HUES6 (cell line): Measurements from ENCODE around the gene STAC2.
A peak's percentile ranks its signal among the peaks of the same experiment; 100 is the strongest.

ENCODE experiments used
- H3K27ac ChIP-seq: 2 replicates; pipeline ENCODE4 v1.7.0; 2013; ENCODE audit warnings: low read depth, mild to moderate bottlenecking, low read length, inconsistent platforms
- H3K27me3 ChIP-seq: 2 replicates; pipeline ENCODE4 v1.6.1; 2013; ENCODE audit warnings: low read length; ENCODE audit not compliant: control insufficient read depth, insufficient read depth
- H3K36me3 ChIP-seq: 2 replicates; pipeline ENCODE4 v1.6.1; 2013; ENCODE audit warnings: low read length; ENCODE audit not compliant: control insufficient read depth, insufficient read depth
- H3K4me1 ChIP-seq: 2 replicates; pipeline ENCODE4 v1.6.1; 2013; ENCODE audit warnings: low read length; ENCODE audit not compliant: control insufficient read depth, insufficient read depth
- H3K4me3 ChIP-seq: 2 replicates; pipeline ENCODE4 v1.5.1; 2013; ENCODE audit warnings: low read depth, low read length
- H3K9ac ChIP-seq: one replicate; pipeline ENCODE4 v1.6.1; 2013; ENCODE audit warnings: mild to moderate bottlenecking, low read length
- H3K9me3 ChIP-seq: 2 replicates; pipeline ENCODE4 v1.6.1; 2013; ENCODE audit warnings: low read depth, low read length; ENCODE audit not compliant: control insufficient read depth, insufficient read depth

Gene STAC2

DNA sequence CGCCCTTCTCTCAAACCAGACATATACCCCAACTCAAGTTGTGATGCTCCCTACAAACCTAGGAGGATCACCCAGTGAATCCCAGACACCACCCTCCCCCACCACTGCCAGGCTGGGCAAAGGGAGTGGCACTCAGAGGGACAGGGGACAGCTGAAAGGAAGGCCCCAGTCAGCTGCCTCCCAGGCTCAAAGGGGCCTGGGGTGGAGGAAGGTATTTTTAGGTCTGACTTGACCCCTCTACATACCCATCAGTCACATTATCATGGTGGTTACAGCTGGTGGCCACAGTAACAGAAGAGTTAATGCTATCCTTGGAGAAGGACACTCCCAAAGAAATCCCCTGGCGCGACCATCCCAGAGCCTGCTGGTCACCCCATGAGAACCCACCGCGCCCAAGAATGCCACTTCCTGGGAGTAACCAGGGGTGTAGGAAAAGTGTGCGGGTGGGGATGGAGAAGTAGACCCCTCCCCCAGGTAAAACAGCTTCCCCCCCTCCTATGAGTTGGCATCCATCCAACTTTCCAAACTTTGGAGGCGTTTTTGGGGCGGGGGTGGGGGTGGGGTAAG is 29.4 kb downstream of the STAC2 start:
- Histone ChIP-seq H3K9ac (no peak overlapping the region), H3K27me3 (no peaks in the 10 kb centered on the region), H3K9me3 (no peaks in the 10 kb centered on the region), H3K4me3 (peak overlapping the region; percentile 66), H3K36me3 (peaks cover 31% of the 10 kb centered on the region), H3K27ac (no peak overlapping the region), H3K4me1 (peaks cover 34% of the 10 kb centered on the region)

DNA sequence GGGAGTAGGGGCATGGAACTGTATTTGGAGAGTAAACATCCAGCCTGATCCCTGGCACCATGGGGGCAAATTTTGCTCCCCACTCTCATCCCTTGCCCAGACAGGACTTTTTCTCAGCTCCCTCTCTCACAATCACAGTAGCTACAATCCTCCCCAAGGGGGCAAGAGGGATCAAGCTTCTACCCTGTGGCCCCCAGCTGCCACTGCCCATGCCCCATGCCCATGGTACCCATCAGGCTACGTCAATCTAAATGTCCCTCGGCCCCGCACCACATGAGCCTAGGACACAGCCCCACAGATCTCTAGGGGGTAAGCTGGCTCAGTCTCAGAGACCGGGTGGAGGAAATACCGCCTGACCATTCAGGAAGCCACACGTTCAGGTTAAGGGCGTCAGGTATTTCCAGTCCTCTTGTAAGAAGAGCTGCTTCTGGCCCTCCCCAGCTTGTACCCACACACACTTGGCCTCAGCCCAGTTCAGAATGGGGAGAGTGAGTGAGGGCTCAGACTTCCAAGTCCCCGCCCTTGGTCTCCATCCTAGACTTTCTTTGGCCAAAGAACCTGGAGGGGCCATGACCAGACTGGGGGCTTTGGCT is 30.1 kb downstream of the STAC2 start:
- peaks cover 29% of the 10 kb centered on the region for H3K4me1 ChIP-seq
- peak overlapping the region; percentile 66 for H3K4me3 ChIP-seq
- H3K9ac ChIP-seq, result no peak overlapping the region
- peaks cover 29% of the 10 kb centered on the region for H3K36me3 ChIP-seq
- H3K27me3 ChIP-seq, result no peaks in the 10 kb centered on the region
- H3K9me3 ChIP-seq, result no peaks in the 10 kb centered on the region
- H3K27ac ChIP-seq, result no peak overlapping the region

DNA sequence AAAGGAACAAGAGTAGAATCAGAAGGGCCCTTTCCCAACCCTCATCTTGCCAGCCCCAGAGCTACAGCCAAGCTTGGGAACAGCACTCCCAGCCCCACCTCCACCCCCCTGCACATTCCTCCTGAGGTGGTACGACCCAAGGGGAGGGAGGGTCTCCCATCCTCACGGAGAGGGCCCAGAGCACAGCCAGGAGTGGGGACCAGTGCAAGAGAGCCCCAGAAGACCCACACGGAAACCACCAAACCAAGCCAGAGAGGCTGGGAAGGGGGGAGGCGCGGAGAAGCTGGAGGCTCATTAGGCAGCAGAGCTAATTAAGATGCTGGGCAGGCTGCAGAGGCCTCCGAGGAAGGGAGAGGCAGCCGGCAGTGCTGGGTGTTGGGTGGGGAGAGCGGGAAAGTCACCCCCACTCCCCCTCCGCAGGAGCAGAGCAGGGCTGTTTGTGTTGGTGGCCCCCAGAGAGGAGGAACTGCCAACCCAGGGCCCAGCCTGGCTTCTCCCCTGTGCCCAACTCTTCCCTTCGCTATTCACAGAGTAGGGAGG is 30.7 kb downstream of the STAC2 start:
- H3K27ac ChIP-seq, result no peak overlapping the region
- H3K36me3 ChIP-seq, result peaks cover 29% of the 10 kb centered on the region
- peak overlapping the region; percentile 49 for H3K9ac ChIP-seq
- no peaks in the 10 kb centered on the region for H3K27me3 ChIP-seq
- H3K9me3 ChIP-seq, result no peaks in the 10 kb centered on the region
- peaks cover 29% of the 10 kb centered on the region for H3K4me1 ChIP-seq
- peak overlapping the region; percentile 66 for H3K4me3 ChIP-seq

DNA sequence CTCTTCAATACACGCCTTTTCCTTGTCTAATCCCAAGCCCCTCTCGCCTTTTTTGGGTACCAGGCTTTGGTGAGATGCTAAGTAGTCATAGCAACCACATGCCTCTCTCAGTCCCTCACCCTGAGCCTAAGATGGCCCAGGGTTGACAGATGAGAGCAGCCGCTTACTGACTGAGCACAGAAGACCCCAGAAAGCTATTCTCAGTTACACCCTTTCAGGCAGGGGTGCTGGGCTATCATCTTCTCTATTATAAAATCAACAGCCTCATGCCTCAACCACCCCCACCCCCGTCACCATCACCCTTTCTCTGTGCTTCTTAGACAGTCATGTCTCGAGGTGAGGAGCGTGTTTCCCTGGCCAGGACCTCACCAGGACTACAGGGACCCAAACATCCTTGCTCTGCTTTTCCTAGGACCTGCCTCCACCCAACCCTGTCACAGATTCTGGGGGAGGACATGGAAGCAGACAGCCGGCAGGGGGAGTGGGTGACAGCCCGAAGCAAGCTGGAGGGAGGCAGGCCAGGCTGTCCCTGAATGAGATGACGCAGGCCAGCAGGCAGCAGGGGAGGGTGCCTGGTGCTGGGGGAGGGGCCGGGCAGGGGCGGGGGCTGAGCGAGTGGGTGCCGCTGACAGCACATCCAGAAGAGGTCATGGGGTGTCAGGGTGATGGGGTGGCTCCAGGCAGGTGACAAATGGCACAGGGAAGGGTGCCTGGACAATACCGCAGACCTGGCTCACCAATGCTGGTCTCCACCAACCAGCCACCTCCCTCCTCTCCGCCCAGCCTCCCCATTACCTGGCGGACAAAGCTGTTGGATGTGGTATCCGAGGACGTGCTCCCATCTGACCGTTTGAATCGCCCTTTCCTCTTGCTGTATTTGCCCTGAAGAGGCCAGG is 31.4 kb downstream of the STAC2 start:
- H3K9ac ChIP-seq, result peak overlapping the region; percentile 49
- H3K36me3 ChIP-seq, result peaks cover 29% of the 10 kb centered on the region
- H3K4me3 ChIP-seq, result peak overlapping the region; percentile 66
- H3K27ac ChIP-seq, result no peak overlapping the region
- H3K9me3 ChIP-seq, result no peaks in the 10 kb centered on the region
- H3K4me1 ChIP-seq, result peaks cover 29% of the 10 kb centered on the region
- no peaks in the 10 kb centered on the region for H3K27me3 ChIP-seq

DNA sequence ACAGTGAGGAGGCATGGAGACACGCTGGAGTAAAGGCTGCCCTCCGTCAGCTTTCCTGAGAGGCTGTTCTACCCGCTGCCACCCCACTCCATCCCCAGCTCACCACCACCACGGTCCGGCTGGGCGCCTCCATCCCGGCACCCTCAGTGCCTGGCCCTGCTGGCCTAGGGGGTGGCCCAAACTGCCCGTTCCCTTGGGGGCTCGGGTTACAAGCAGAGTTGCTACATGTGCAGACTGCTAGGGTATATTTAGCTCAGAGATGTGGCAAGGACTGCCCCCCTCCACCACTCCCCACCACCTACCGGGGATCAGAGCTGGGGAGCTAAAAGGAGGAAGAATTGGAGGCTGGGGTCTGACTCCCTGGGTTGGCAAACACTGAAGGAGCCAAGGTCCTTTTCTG is 32.4 kb downstream of the STAC2 start:
- Histone ChIP-seq H3K27ac (no peak overlapping the region), H3K4me1 (peaks cover 29% of the 10 kb centered on the region), H3K4me3 (no peak overlapping the region), H3K36me3 (peaks cover 32% of the 10 kb centered on the region), H3K9me3 (no peaks in the 10 kb centered on the region), H3K27me3 (no peaks in the 10 kb centered on the region), H3K9ac (no peak overlapping the region)

DNA sequence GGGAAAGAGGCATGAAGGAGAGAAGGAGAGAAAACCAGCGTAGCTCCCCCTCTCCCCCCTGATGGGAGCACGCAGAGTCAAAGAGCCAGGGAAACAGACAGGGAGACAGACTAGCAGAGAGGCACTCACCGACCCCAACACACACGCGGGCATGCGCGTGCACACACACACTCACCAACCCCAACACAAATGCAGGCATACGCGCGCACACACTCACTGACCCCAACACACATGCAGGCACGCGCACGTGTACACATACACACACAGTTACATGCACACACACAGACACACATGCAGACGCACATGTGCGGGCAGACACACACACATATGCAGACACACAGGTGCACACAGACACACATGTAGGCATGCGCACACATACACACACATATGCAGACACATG is 32.8 kb downstream of the STAC2 start:
- H3K4me1 ChIP-seq, result peaks cover 24% of the 10 kb centered on the region
- no peaks in the 10 kb centered on the region for H3K9me3 ChIP-seq
- no peak overlapping the region for H3K9ac ChIP-seq
- H3K27ac ChIP-seq, result no peak overlapping the region
- no peak overlapping the region for H3K4me3 ChIP-seq
- H3K27me3 ChIP-seq, result no peaks in the 10 kb centered on the region
- peaks cover 33% of the 10 kb centered on the region for H3K36me3 ChIP-seq

DNA sequence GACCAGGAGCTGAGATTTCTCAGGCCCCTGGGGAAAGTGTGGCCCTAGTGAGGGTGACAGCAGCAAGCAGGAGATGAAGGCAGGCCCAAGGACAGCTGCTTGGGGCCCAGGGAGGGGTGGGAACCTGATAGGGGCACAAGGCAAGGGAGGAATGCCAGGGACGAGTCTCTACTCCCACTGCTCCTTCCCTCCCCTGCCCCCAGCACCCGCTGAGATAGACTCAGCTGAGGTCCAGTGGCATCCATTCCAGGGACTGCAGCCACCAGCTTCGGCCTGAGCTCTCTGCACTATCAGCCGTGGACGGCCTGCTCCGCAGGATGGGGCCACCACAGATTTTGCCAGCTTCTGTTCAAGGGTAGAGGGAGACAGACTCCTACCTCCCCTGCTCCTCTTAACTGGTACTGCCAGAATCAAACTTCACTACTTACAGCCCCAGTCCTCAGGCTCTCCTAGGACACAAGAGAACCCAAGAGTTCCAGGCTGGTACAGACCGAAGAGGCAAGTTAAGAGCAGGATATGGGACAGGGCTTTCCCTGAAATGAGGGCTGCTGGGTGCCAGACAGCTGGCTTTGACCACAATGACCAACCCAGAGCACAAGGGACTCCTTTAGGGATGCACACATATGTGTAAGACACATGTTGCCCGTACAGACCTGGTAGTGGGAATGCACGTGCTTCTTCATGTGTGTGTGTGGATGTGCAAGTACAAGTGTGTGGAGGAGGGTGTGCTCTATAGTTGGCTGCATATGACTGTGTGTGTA is 33.8 kb downstream of the STAC2 start:
- H3K4me3 ChIP-seq, result no peak overlapping the region
- peaks cover 23% of the 10 kb centered on the region for H3K4me1 ChIP-seq
- no peaks in the 10 kb centered on the region for H3K27me3 ChIP-seq
- H3K36me3 ChIP-seq, result peaks cover 40% of the 10 kb centered on the region
- H3K9me3 ChIP-seq, result no peaks in the 10 kb centered on the region
- no peak overlapping the region for H3K27ac ChIP-seq
- H3K9ac ChIP-seq, result peak overlapping the region; percentile 13

DNA sequence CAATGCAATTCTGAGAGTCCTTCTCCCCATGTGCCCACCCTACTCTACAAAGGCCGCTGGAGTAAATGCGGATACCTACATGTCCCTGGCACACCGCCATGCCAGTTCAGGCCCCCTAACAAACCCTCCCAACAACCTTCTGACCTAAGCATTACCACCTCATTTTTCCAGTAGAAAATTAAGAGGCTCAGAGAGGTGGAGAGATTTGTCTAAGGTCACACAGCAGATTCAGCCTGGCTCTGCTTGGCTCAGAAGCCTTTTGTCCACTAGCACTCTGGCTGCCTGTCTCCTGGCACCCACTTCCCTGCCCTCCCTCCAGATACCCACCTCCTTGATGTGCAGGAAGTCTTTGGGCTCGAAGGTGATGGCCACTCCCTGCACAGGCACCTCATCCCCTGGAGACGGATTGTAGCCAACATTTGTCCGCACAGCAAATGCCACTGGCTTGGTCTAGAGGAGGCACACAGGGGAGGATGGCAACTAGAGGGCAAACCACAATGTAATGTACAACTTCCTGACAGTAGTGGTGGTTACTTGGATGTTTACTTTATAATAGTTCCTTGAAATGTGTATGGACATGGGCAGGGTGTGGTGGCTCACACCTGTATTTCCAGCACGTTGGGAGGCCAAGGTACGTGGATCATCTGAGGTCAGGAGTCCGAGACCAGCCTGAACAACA is 38.5 kb downstream of the STAC2 start:
- H3K4me1 ChIP-seq, result no peaks in the 10 kb centered on the region
- no peak overlapping the region for H3K4me3 ChIP-seq
- no peaks in the 10 kb centered on the region for H3K27me3 ChIP-seq
- H3K27ac ChIP-seq, result no peak overlapping the region
- H3K9ac ChIP-seq, result no peak overlapping the region
- no peaks in the 10 kb centered on the region for H3K9me3 ChIP-seq
- peaks cover 65% of the 10 kb centered on the region for H3K36me3 ChIP-seq

DNA sequence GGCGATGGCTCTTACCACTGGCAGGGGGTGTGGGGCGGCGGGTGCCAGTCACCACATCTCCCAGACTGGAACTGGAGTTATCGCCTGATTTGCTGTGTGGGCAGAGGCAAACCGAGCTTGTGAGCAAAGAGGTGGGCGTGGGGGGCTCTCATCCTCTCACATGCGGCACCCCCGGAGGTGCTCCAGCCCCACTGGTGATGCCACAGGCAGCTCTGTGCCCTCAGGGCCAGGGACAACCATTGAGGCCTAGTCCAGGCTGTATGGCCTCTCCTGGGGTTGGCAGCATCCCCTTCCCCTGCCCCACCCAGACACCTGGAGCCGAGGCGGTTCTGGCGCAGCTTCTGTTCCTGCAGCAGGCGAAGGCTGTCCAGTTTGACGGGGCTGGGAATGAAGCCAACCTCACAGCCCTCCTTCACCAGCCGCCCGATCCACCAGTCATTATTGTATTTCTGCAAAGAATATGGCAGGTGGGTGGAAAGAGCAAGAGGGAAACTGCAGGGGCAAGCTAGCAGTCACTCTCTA is 39.2 kb downstream of the STAC2 start:
- no peaks in the 10 kb centered on the region for H3K4me1 ChIP-seq
- H3K4me3 ChIP-seq, result no peak overlapping the region
- H3K9ac ChIP-seq, result no peak overlapping the region
- no peaks in the 10 kb centered on the region for H3K9me3 ChIP-seq
- H3K27me3 ChIP-seq, result no peaks in the 10 kb centered on the region
- H3K36me3 ChIP-seq, result peaks cover 58% of the 10 kb centered on the region
- H3K27ac ChIP-seq, result no peak overlapping the region

DNA sequence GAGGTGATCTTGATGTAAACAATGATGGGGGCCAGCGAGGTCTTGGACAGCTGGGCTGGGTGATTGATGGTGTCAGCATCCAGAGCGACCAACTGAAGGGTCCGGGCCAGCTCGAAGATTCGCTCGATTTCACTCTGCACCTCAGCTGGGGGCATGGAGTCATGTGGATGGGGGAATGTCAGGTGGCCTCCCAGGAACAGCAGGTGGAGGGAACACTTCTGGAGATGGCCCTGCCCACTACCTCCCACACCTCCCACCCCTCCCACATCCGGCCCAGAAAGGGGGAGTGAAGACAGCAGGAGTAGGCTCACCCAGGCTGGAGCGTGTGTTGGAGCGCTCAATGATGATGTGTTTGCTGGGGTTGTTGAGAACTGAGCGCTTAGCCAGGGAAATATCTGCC is 42.0 kb downstream of the STAC2 start:
- Histone ChIP-seq H3K27me3 (no peaks in the 10 kb centered on the region), H3K9ac (no peak overlapping the region), H3K9me3 (no peaks in the 10 kb centered on the region), H3K27ac (no peak overlapping the region), H3K4me1 (no peaks in the 10 kb centered on the region), H3K4me3 (no peak overlapping the region), H3K36me3 (peaks cover 52% of the 10 kb centered on the region)
